Measurements from ENCODE around the gene DCDC2B. TPM values are rescaled to one million over a fixed set of nuclear protein-coding genes. Genes with fewer than 3 reads are reported as not detected.

Gene DCDC2B
- total and polyA plus RNA-seq, 9 of the 15 experiments (the other 6 are each of a cell fraction or from before 2014, with no cell fraction given): not detected

DNA sequence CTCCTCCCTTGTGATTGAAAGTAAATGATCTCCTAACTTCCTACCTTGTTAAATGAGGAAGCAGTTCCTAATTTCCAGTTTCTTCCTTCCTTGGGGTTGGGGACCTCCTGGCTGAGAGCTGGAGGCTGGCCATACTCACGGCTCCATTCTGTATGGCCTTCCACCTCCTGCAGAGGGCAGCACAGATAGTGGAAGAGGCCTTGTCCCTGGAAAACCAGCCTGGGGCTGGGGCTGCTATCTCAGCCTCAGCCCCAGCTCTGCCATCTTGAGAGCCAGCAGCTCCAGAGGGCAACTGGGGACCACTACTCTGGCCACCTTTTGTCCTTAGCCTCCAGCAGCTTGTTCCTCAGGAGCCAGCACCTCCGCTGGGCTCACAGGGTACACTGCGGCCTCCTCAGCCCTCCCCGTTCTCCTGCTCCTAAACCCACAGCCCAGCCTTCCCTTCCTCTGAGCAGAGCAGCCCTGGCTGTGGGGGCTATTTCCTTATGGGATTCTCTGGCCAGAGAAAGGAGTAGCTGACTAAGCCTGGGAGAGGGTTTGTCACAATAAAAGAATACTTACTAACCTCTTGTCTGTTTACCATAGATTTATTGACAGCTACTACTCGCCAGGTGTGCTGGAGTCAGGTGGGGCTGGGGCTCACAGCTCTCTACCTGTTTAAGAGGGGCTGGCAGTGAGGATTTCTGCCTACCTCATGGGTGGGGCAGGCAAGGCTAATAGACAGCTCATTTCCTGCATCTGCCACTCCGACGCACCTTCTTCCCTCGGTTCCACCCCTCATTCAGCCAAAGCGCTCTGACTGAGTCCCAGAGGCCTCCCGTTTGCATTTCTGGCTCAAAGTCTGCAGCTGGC, 7.0 kb downstream of the DCDC2B start (continued):
- TF ChIP-seq KAT8 (IDR thresholded peaks at IDR 0.05; ENCODE audit: low read depth): no peak
- no peak for TF ChIP-seq ZNF707 (CRISPR knock-in tag; conservative IDR thresholded peaks at IDR 0.05)
- no peak for TF ChIP-seq RAD51 (IDR thresholded peaks at IDR 0.05; ENCODE audit: borderline replicate concordance, low read depth)
- TF ChIP-seq, protein P1, sequence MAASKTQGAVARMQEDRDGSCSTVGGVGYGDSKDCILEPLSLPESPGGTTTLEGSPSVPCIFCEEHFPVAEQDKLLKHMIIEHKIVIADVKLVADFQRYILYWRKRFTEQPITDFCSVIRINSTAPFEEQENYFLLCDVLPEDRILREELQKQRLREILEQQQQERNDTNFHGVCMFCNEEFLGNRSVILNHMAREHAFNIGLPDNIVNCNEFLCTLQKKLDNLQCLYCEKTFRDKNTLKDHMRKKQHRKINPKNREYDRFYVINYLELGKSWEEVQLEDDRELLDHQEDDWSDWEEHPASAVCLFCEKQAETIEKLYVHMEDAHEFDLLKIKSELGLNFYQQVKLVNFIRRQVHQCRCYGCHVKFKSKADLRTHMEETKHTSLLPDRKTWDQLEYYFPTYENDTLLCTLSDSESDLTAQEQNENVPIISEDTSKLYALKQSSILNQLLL (CRISPR knock-in tag; IDR thresholded peaks at IDR 0.05; ENCODE audit: borderline replicate concordance): no peak
- TF ChIP-seq NEUROD1 (IDR thresholded peaks at IDR 0.05; ENCODE audit: borderline replicate concordance, low read depth, low read length, partially characterized antibody): no peak
- TF ChIP-seq, protein P2, sequence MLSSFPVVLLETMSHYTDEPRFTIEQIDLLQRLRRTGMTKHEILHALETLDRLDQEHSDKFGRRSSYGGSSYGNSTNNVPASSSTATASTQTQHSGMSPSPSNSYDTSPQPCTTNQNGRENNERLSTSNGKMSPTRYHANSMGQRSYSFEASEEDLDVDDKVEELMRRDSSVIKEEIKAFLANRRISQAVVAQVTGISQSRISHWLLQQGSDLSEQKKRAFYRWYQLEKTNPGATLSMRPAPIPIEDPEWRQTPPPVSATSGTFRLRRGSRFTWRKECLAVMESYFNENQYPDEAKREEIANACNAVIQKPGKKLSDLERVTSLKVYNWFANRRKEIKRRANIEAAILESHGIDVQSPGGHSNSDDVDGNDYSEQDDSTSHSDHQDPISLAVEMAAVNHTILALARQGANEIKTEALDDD (IDR thresholded peaks at IDR 0.05): no peak
- no peak for TF ChIP-seq ATF1 (CRISPR knock-in tag; IDR thresholded peaks at IDR 0.05)
- peak; percentile 15; the same call in 1 of the 2 replicates for TF ChIP-seq ATF1 (tag; IDR thresholded peaks at IDR 0.05)
- TF ChIP-seq PML (IDR thresholded peaks at IDR 0.05; ENCODE audit: low read length): no peak
- TF ChIP-seq, protein P3, sequence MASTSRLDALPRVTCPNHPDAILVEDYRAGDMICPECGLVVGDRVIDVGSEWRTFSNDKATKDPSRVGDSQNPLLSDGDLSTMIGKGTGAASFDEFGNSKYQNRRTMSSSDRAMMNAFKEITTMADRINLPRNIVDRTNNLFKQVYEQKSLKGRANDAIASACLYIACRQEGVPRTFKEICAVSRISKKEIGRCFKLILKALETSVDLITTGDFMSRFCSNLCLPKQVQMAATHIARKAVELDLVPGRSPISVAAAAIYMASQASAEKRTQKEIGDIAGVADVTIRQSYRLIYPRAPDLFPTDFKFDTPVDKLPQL (IDR thresholded peaks at IDR 0.05; ENCODE audit: extremely low read depth, insufficient read length): no peak
- no peak for TF ChIP-seq ASH1L (IDR thresholded peaks at IDR 0.05; ENCODE audit: borderline replicate concordance, low read depth, partially characterized antibody)
- TF ChIP-seq, protein P4, sequence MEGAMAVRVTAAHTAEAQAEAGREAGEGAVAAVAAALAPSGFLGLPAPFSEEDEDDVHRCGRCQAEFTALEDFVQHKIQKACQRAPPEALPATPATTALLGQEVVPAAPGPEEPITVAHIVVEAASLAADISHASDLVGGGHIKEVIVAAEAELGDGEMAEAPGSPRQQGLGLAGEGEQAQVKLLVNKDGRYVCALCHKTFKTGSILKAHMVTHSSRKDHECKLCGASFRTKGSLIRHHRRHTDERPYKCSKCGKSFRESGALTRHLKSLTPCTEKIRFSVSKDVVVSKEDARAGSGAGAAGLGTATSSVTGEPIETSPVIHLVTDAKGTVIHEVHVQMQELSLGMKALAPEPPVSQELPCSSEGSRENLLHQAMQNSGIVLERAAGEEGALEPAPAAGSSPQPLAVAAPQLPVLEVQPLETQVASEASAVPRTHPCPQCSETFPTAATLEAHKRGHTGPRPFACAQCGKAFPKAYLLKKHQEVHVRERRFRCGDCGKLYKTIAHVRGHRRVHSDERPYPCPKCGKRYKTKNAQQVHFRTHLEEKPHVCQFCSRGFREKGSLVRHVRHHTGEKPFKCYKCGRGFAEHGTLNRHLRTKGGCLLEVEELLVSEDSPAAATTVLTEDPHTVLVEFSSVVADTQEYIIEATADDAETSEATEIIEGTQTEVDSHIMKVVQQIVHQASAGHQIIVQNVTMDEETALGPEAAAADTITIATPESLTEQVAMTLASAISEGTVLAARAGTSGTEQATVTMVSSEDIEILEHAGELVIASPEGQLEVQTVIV (CRISPR knock-in tag; IDR thresholded peaks at IDR 0.05; ENCODE audit: borderline replicate concordance): no peak
- TF ChIP-seq ZNF354B (CRISPR knock-in tag; IDR thresholded peaks at IDR 0.05): no peak
- TF ChIP-seq ZNF695 (CRISPR knock-in tag; IDR thresholded peaks at IDR 0.05): no peak
- no peak for TF ChIP-seq ZKSCAN8 (CRISPR knock-in tag; IDR thresholded peaks at IDR 0.05)
- no peak for TF ChIP-seq GABPB1 (CRISPR knock-in tag; IDR thresholded peaks at IDR 0.05)
- TF ChIP-seq TSC22D4 (tag; IDR thresholded peaks at IDR 0.05): no peak
- TF ChIP-seq, protein P5, sequence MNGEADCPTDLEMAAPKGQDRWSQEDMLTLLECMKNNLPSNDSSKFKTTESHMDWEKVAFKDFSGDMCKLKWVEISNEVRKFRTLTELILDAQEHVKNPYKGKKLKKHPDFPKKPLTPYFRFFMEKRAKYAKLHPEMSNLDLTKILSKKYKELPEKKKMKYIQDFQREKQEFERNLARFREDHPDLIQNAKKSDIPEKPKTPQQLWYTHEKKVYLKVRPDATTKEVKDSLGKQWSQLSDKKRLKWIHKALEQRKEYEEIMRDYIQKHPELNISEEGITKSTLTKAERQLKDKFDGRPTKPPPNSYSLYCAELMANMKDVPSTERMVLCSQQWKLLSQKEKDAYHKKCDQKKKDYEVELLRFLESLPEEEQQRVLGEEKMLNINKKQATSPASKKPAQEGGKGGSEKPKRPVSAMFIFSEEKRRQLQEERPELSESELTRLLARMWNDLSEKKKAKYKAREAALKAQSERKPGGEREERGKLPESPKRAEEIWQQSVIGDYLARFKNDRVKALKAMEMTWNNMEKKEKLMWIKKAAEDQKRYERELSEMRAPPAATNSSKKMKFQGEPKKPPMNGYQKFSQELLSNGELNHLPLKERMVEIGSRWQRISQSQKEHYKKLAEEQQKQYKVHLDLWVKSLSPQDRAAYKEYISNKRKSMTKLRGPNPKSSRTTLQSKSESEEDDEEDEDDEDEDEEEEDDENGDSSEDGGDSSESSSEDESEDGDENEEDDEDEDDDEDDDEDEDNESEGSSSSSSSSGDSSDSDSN (IDR thresholded peaks at IDR 0.05; ENCODE audit: borderline replicate concordance in 1 of 2, low read depth in 2 of 2, low read length in 2 of 2): 0 out of 4 replicates have a peak, but pooled peaks of 1 of the 2 experiments have one; percentile 25

Data from K562 (cell line).